ENCODE data around the gene SESTD1. TPM values are rescaled to one million over a fixed set of nuclear protein-coding genes. Genes with fewer than 3 reads are reported as not detected.

The SESTD1 gene
- total RNA-seq, 1 donor from 2014 or later = 49.2 TPM

DNA sequence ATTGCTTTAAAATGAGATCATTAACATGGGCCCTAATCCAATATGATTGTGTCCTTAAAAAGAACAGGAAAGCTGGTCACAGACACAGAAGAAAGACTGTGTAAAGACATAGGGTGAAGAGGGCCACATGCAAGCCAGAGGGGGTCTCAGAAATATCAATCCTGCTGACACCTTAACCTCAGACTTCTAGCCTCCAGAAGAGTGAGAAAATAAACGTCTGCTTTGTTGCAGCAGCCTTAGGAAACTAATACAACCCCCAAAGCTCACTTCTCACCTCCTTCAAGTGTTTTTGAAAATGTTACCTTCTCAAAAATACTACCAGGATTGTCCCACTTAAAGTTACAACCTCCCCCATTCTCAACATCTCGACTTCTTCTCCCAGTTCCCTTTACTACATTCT is 39.8 kb upstream of the SESTD1 start:
- H3K9me3 Mint-ChIP-seq = peaks cover 5% of the 10 kb centered on the region
- peaks cover 2% of the 10 kb centered on the region for H3K4me1 Mint-ChIP-seq
- intact Hi-C loops (cut with micrococcal nuclease) = no loop called here

DNA sequence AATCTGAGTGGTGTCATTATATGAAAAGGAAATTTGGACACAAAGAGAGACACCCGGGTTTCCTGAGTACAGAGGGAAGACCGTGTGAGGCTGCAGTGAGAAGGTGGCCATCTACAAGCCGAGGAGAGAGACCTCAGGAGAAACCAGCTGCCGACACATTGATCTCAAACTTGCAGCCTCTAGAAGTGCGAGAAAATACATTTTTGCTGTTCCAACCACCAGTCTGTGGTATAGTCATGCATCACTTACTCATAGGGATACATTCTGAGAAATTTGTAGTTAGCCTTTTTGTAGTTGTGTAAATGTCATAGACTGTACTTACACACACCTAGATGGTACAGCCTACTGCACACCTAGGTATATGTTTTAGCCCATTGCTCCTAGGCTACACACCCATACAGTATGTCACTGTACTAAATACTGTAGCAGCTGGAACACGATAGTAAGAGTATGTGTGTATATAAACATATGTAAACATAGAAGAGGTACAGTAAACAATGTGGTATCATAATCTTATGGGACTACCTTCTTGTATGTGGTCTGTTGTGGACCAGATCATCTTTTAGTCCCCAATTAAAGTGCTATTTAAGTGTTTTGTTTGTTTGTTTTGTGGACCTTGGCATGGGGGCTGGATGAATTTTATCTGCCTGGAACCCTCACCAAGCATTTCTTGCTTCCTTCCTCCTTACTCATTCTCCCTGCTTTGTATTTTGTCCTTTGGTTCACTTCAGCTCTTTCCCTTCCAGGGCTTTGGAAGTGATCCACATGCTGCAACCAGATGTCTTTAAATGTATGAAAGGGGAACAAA is 38.3 kb upstream of the SESTD1 start:
- Mint-ChIP-seq H3K36me3 (ENCODE audit: low read depth) (no peaks in the 10 kb centered on the region), H3K27me3 (no peaks in the 10 kb centered on the region), H3K4me3 (no peak overlapping the region), H3K9me3 (peaks cover 5% of the 10 kb centered on the region), H3K27ac (no peak overlapping the region), H3K4me1 (no peaks in the 10 kb centered on the region)
- CTCF ChIA-PET = no interaction called here
- ATAC-seq (ENCODE audit: low read depth) (no peak), DNase-seq (no peak)
- intact Hi-C loops (cut with micrococcal nuclease) = no loop called here
- TF ChIP-seq, protein P1, sequence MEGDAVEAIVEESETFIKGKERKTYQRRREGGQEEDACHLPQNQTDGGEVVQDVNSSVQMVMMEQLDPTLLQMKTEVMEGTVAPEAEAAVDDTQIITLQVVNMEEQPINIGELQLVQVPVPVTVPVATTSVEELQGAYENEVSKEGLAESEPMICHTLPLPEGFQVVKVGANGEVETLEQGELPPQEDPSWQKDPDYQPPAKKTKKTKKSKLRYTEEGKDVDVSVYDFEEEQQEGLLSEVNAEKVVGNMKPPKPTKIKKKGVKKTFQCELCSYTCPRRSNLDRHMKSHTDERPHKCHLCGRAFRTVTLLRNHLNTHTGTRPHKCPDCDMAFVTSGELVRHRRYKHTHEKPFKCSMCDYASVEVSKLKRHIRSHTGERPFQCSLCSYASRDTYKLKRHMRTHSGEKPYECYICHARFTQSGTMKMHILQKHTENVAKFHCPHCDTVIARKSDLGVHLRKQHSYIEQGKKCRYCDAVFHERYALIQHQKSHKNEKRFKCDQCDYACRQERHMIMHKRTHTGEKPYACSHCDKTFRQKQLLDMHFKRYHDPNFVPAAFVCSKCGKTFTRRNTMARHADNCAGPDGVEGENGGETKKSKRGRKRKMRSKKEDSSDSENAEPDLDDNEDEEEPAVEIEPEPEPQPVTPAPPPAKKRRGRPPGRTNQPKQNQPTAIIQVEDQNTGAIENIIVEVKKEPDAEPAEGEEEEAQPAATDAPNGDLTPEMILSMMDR (IDR thresholded peaks at IDR 0.05) = no peak
- POLR2A ChIA-PET = no interaction called here

More for the DNA sequence above, 39.8 kb upstream of the SESTD1 start:
- ChIA-PET POLR2A (no interaction called here), CTCF (no interaction called here)
- DNase-seq (no peak), ATAC-seq (ENCODE audit: low read depth) (no peak)
- no peaks in the 10 kb centered on the region for H3K27me3 Mint-ChIP-seq
- H3K27ac Mint-ChIP-seq = no peak overlapping the region
- H3K36me3 Mint-ChIP-seq (ENCODE audit: low read depth) = no peaks in the 10 kb centered on the region
- TF ChIP-seq, protein P1 (IDR thresholded peaks at IDR 0.05) = no peak
- H3K4me3 Mint-ChIP-seq = no peak overlapping the region

DNA sequence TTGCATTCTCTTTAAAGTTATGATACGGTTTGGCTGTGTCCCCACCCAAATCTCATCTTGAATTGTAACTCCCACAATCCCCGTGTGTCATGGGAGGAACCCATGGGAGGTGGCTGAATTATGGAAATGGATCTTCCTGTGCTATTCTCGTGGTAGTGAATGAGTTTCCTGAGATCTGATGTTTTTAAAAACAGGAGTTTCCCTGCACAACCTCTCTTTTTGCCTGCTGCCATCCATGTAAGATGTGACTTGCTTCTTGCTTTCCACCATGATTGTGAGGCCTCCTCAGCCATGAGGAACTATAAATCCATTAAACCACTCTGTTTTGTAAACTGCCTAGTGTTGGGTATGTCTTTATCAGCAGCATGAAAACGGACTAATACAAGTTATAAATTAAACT is 37.5 kb upstream of the SESTD1 start:
- POLR2A ChIA-PET = no interaction called here
- H3K9me3 Mint-ChIP-seq = peaks cover 5% of the 10 kb centered on the region
- H3K4me3 Mint-ChIP-seq = no peak overlapping the region
- TF ChIP-seq, protein P1 (IDR thresholded peaks at IDR 0.05) = no peak
- H3K4me1 Mint-ChIP-seq = no peaks in the 10 kb centered on the region
- intact Hi-C loops (cut with micrococcal nuclease) = no loop called here
- H3K36me3 Mint-ChIP-seq (ENCODE audit: low read depth) = no peaks in the 10 kb centered on the region
- H3K27ac Mint-ChIP-seq = no peak overlapping the region
- CTCF ChIA-PET = no interaction called here
- DNase-seq = no peak
- no peak for ATAC-seq (ENCODE audit: low read depth)
- H3K27me3 Mint-ChIP-seq = no peaks in the 10 kb centered on the region

DNA sequence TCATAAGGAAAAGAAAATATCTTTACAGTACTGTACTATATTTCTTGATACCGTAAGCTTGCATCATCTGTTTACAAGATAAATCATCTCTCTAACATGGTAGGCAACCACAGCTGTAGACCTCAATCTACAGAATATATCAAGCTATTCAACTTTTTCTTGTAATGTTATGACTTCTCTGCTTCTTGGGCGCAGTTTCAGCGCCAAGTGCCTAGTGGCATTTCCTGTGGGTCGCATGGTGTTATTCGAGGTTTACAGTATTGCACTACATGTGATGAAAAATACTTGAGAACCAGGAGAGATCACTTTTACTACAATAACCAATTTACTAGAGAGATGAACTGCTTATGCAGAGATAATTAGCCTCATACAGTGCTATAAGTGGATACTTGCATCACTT is 34.0 kb upstream of the SESTD1 start:
- Mint-ChIP-seq H3K27me3 (no peaks in the 10 kb centered on the region), H3K36me3 (ENCODE audit: low read depth) (no peaks in the 10 kb centered on the region), H3K9me3 (peaks cover 5% of the 10 kb centered on the region), H3K27ac (no peak overlapping the region), H3K4me1 (no peaks in the 10 kb centered on the region), H3K4me3 (no peak overlapping the region)
- CTCF ChIA-PET = no interaction called here
- ATAC-seq (ENCODE audit: low read depth) (no peak), DNase-seq (no peak)
- intact Hi-C loops (cut with micrococcal nuclease) = no loop called here
- POLR2A ChIA-PET = no interaction called here
- TF ChIP-seq, protein P1 (IDR thresholded peaks at IDR 0.05) = no peak

DNA sequence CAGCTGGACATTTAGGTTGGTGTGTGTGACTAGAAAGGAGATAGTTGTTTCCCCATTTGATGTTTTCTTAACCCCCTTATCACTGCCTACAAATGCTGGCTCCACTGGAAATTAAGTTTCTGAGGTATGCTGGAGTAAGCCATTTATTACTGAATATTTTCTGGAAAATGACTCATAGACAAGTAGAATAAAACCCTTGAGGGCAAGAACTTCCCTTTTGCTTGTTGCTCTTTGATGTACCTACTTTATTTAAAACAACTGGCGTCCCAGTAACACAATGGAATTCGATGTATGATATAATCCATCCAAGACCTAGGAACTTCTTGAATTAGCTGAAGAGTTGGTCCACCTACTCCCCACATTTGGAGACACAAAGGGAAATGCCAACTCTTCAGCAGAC is 33.3 kb upstream of the SESTD1 start:
- no peak overlapping the region for H3K4me3 Mint-ChIP-seq
- DNase-seq (no peak), ATAC-seq (ENCODE audit: low read depth) (no peak)
- TF ChIP-seq, protein P1 (IDR thresholded peaks at IDR 0.05) = no peak
- no peaks in the 10 kb centered on the region for H3K36me3 Mint-ChIP-seq (ENCODE audit: low read depth)
- ChIA-PET CTCF (no interaction called here), POLR2A (no interaction called here)
- peaks cover 5% of the 10 kb centered on the region for H3K9me3 Mint-ChIP-seq
- H3K27ac Mint-ChIP-seq = no peak overlapping the region
- no peaks in the 10 kb centered on the region for H3K27me3 Mint-ChIP-seq
- H3K4me1 Mint-ChIP-seq = no peaks in the 10 kb centered on the region
- intact Hi-C loops (cut with micrococcal nuclease) = no loop called here

Data from activated B cell treated with CpG ODN at 0.5 μM for 24 hours (primary cell).